Glutamatergic neuron (in vitro differentiated cells): ENCODE data around the gene JPH3. TPM values are rescaled to one million over a fixed set of nuclear protein-coding genes. Genes with fewer than 3 reads are reported as not detected.
A peak's percentile ranks its signal among the peaks of the same experiment; 100 is the strongest.
"Not testable (repeated sequence)": the region's sequence is repeated elsewhere in the genome, so short reads cannot be mapped to it uniquely, and the experiment has no call there.

Source experiments
- DNase-seq: peaks from one replicate; pipeline ENCODE4 v3.0.0; 2022
- H3K27ac Mint-ChIP-seq: one replicate; pipeline ENCODE4 v1.8.0; 2020; ENCODE audit warnings: mild to moderate bottlenecking, mixed read lengths, inconsistent platforms; ENCODE audit not compliant: unreplicated experiment
- H3K27me3 Mint-ChIP-seq: one replicate; pipeline ENCODE4 v1.8.0; 2020; ENCODE audit warnings: mild to moderate bottlenecking, moderate library complexity, mixed read lengths, inconsistent platforms; ENCODE audit not compliant: unreplicated experiment
- H3K36me3 Mint-ChIP-seq: one replicate; pipeline ENCODE4 v1.8.0; 2020; ENCODE audit warnings: mild to moderate bottlenecking, mixed read lengths, inconsistent platforms; ENCODE audit not compliant: unreplicated experiment
- H3K4me1 Mint-ChIP-seq: one replicate; pipeline ENCODE4 v1.8.0; 2020; ENCODE audit warnings: mild to moderate bottlenecking, low read depth, mixed read lengths, inconsistent platforms; ENCODE audit not compliant: unreplicated experiment
- H3K4me3 Mint-ChIP-seq: one replicate; pipeline ENCODE4 v1.8.0; 2020; ENCODE audit warnings: mild to moderate bottlenecking, mixed read lengths, inconsistent platforms; ENCODE audit not compliant: unreplicated experiment
- H3K9me3 Mint-ChIP-seq: one replicate; pipeline ENCODE4 v1.8.0; 2020; ENCODE audit warnings: mild to moderate bottlenecking, moderate library complexity, mixed read lengths, inconsistent platforms; ENCODE audit not compliant: unreplicated experiment
- CTCF ChIP-seq: fragments of 200-600 bp; sonication (generic); IDR thresholded peaks from one replicate; pipeline ENCODE4 v1.5.0; 2021; ENCODE audit not compliant: partially characterized antibody, unreplicated experiment
- total RNA-seq: library from RNA; stranded (reverse); fragmentation: NEBNext Ultra II Directional; extraction: Animal tissue kit (Norgen Biotek cat#: 25700); gene quantifications from one replicate; pipeline ENCODE4 v1.2.1, GENCODE V29; 2021; ENCODE audit not compliant: unreplicated experiment

Gene JPH3
- total RNA-seq, 1 donor from 2014 or later, result 10.5 TPM

GRCh38 chr16:87724490-87725291 is 122.4 kb downstream of the JPH3 start:
- Mint-ChIP-seq H3K36me3 (peaks cover 12% of the 10 kb centered on the region), H3K4me1 (peaks cover 42% of the 10 kb centered on the region), H3K27me3 (peaks cover 13% of the 10 kb centered on the region), H3K27ac (peak overlapping the region; percentile 1), H3K9me3 (peaks cover 25% of the 10 kb centered on the region), H3K4me3 (peak overlapping the region; percentile 58)
- TF ChIP-seq CTCF, result no peak
- no peak for DNase-seq

GRCh38 chr16:87725596-87726235 is 123.4 kb downstream of the JPH3 start:
- no peak for DNase-seq
- peaks cover 13% of the 10 kb centered on the region for H3K27me3 Mint-ChIP-seq
- H3K36me3 Mint-ChIP-seq, result peaks cover 7% of the 10 kb centered on the region
- peaks cover 40% of the 10 kb centered on the region for H3K4me1 Mint-ChIP-seq
- H3K9me3 Mint-ChIP-seq, result peaks cover 25% of the 10 kb centered on the region
- H3K4me3 Mint-ChIP-seq, result peak overlapping the region; percentile 20
- H3K27ac Mint-ChIP-seq, result peak overlapping the region; percentile 52
- no peak for TF ChIP-seq CTCF

GRCh38 chr16:87726577-87726976 is 124.3 kb downstream of the JPH3 start:
- Mint-ChIP-seq H3K27ac (peak overlapping the region; percentile 69), H3K4me3 (peak overlapping the region; percentile 20), H3K4me1 (peaks cover 38% of the 10 kb centered on the region), H3K9me3 (peaks cover 24% of the 10 kb centered on the region), H3K27me3 (peaks cover 13% of the 10 kb centered on the region)
- DNase-seq, result peak; percentile 59
- H3K36me3 Mint-ChIP-seq, result not testable (repeated sequence)

- H3K9me3 Mint-ChIP-seq, result peaks cover 24% of the 10 kb centered on the region
- no peak overlapping the region for H3K4me3 Mint-ChIP-seq
- no peak for DNase-seq
- H3K27me3 Mint-ChIP-seq, result peaks cover 9% of the 10 kb centered on the region
- H3K4me1 Mint-ChIP-seq, result peaks cover 31% of the 10 kb centered on the region
- H3K36me3 Mint-ChIP-seq, result peaks cover 7% of the 10 kb centered on the region
- no peak for TF ChIP-seq CTCF
- peak overlapping the region; percentile 69 for H3K27ac Mint-ChIP-seq
These were observed 125.0 kb downstream of the JPH3 start for GRCh38 chr16:87727346-87727745.

- Mint-ChIP-seq H3K27me3 (peaks cover 6% of the 10 kb centered on the region), H3K9me3 (peaks cover 20% of the 10 kb centered on the region), H3K36me3 (peaks cover 7% of the 10 kb centered on the region), H3K4me1 (peaks cover 27% of the 10 kb centered on the region), H3K4me3 (no peak overlapping the region), H3K27ac (no peak overlapping the region)
- no peak for TF ChIP-seq CTCF
- no peak for DNase-seq
These were observed 125.7 kb downstream of the JPH3 start for GRCh38 chr16:87728026-87728425.
